Left lung (tissue), 10 donors: ENCODE measurements around the gene SLC35F3. TPM values are rescaled to one million over a fixed set of nuclear protein-coding genes. Genes with fewer than 3 reads are reported as not detected.
A peak's percentile ranks its signal among the peaks of the same experiment; 100 is the strongest.
"Not testable (repeated sequence)": the region's sequence is repeated elsewhere in the genome, so short reads cannot be mapped to it uniquely, and the experiment has no call there.

ENCODE experiments used
- ATAC-seq: fragments of 200-7000 bp; cut with Tn5 transposase; one replicate; pipeline ENCODE4 v1.9.1; 2020; ENCODE audit warnings: moderate library complexity
- DNase-seq, 4 donors: peaks; one replicate each; pipeline ENCODE4 v3.0.0-alpha.2; 2013 to 2020
- H3K27ac ChIP-seq, 2 donors: fragments of 200-600 bp; sonication (generic) in 1 of 2; one replicate each; pipeline versions ENCODE4 v1.5.0 to v1.8.0; 2020 to 2021
- H3K27me3 ChIP-seq, 2 donors: fragments of 200-600 bp; sonication (generic) in 1 of 2; one replicate each; pipeline versions ENCODE4 v1.5.0 to v1.8.0; 2020 to 2021
- H3K36me3 ChIP-seq, 2 donors: fragments of 200-600 bp; sonication (generic) in 1 of 2; one replicate each; pipeline versions ENCODE4 v1.5.0 to v1.8.0; 2020 to 2021
- H3K4me1 ChIP-seq, 2 donors: fragments of 200-600 bp; one replicate each; pipeline ENCODE4 v1.8.0; 2021
- H3K4me3 ChIP-seq, 2 donors: fragments of 200-600 bp; sonication (generic) in 1 of 2; one replicate each; pipeline versions ENCODE4 v1.5.0 to v1.8.0; 2020 to 2021; ENCODE audit warnings: mild to moderate bottlenecking in 1 of 2
- H3K9me3 ChIP-seq, 2 donors: fragments of 200-600 bp; sonication (generic) in 1 of 2; one replicate each; pipeline versions ENCODE4 v1.5.0 to v1.8.0; 2020 to 2021
- CTCF ChIP-seq, 2 donors: fragments of 200-600 bp; sonication (generic) in 1 of 2; IDR thresholded peaks; one replicate each; pipeline versions ENCODE4 v1.5.0 to v1.8.0; 2021; ENCODE audit warnings: antibody characterized with exemption in 2 of 2
- intact Hi-C, 2 donors: fragments of 100-400 bp; cut with DNase I; formaldehyde crosslinking; loops; one replicate each; pipeline versions ENCODE4 v1.11.2 to v1.14.2; 2022
- polyA plus RNA-seq, 6 donors: library from polyadenylated mRNA; unstranded; fragments of 120-200 nt; gene quantifications; one replicate each; pipeline ENCODE4 v1.2.1, GENCODE V29; 2013; ENCODE audit not compliant: insufficient read length in 6 of 6
- total RNA-seq, 2 donors: library from RNA; stranded (reverse); fragmentation: NEBNext Ultra II Directional; extraction: Animal tissue kit (Norgen Biotek cat#: 25700); gene quantifications; one replicate each; pipeline ENCODE4 v1.2.1, GENCODE V29; 2021
- donor health status: DM: no; HTN: yes; CAD: no.
- donor health status: DM: no; HTN: no; CAD: no.

Gene SLC35F3
- total and polyA plus RNA-seq, 8 donors, result 0.58 to 1.9 (median 1.5) TPM

- no peak overlapping the region for H3K4me3 ChIP-seq
- no peaks in the 10 kb centered on the region for H3K36me3 ChIP-seq
- intact Hi-C loops, result no loop called here
- ATAC-seq, result no peak
- H3K4me1 ChIP-seq, result no peaks in the 10 kb centered on the region
- no peaks in the 10 kb centered on the region for H3K27me3 ChIP-seq
- no peak overlapping the region for H3K27ac ChIP-seq
- no peaks in the 10 kb centered on the region for H3K9me3 ChIP-seq
- no peak for TF ChIP-seq CTCF (IDR thresholded peaks at IDR 0.05)
- no peak for DNase-seq
Measured at GRCh38 chr1:234243521-234244260, 339.2 kb downstream of the SLC35F3 start.

GRCh38 chr1:234244482-234244881 is 340.0 kb downstream of the SLC35F3 start:
- no peaks in the 10 kb centered on the region for H3K9me3 ChIP-seq
- no peak overlapping the region for H3K4me3 ChIP-seq
- intact Hi-C loops, result no loop called here
- no peaks in the 10 kb centered on the region for H3K27me3 ChIP-seq
- ATAC-seq (peak; percentile 12), DNase-seq (no peak)
- H3K36me3 ChIP-seq, result no peaks in the 10 kb centered on the region
- no peaks in the 10 kb centered on the region for H3K4me1 ChIP-seq
- no peak overlapping the region for H3K27ac ChIP-seq
- no peak for TF ChIP-seq CTCF (IDR thresholded peaks at IDR 0.05)

- ATAC-seq (no peak), DNase-seq (no peak)
- Histone ChIP-seq H3K27me3 (no peaks in the 10 kb centered on the region), H3K4me1 (no peaks in the 10 kb centered on the region), H3K27ac (no peak overlapping the region), H3K36me3 (no peaks in the 10 kb centered on the region), H3K4me3 (no peak overlapping the region), H3K9me3 (no peaks in the 10 kb centered on the region)
- intact Hi-C loops, result no loop called here
- TF ChIP-seq CTCF (IDR thresholded peaks at IDR 0.05), result no peak
Measured at GRCh38 chr1:234246638-234247116, 342.2 kb downstream of the SLC35F3 start.

- H3K36me3 ChIP-seq, H3K4me3 ChIP-seq, DNase-seq, intact Hi-C loops, H3K9me3 ChIP-seq, ATAC-seq, H3K27ac ChIP-seq, H3K27me3 ChIP-seq, H3K4me1 ChIP-seq: not testable (repeated sequence)
Measured at GRCh38 chr1:234247746-234248145, 343.3 kb downstream of the SLC35F3 start.

- Histone ChIP-seq H3K27me3 (no peaks in the 10 kb centered on the region), H3K4me3 (no peak overlapping the region), H3K36me3 (no peaks in the 10 kb centered on the region), H3K9me3 (no peaks in the 10 kb centered on the region), H3K27ac (no peak overlapping the region), H3K4me1 (no peaks in the 10 kb centered on the region)
- ATAC-seq (no peak), DNase-seq (no peak)
- TF ChIP-seq CTCF (IDR thresholded peaks at IDR 0.05), result no peak
- intact Hi-C loops, result no loop called here
Measured at GRCh38 chr1:234250747-234251146, 346.3 kb downstream of the SLC35F3 start.

- Histone ChIP-seq H3K9me3 (peaks cover 0 to 10% of the 10 kb centered on the region in 2 donors), H3K27me3 (no peaks in the 10 kb centered on the region), H3K36me3 (no peaks in the 10 kb centered on the region), H3K4me1 (no peaks in the 10 kb centered on the region), H3K4me3 (no peak overlapping the region), H3K27ac (no peak overlapping the region)
- intact Hi-C loops, result no loop called here
- DNase-seq, result no peak
- TF ChIP-seq CTCF (IDR thresholded peaks at IDR 0.05), result no peak
- ATAC-seq, result no peak
Measured at GRCh38 chr1:234253732-234254131, 349.3 kb downstream of the SLC35F3 start.
